ENCODE measurements around the gene CD8B. TPM values are rescaled to one million over a fixed set of nuclear protein-coding genes. Genes with fewer than 3 reads are reported as not detected.
"Not testable (repeated sequence)": the region's sequence is repeated elsewhere in the genome, so short reads cannot be mapped to it uniquely, and the experiment has no call there.

The CD8B gene
- total RNA-seq, 1 donor from 2014 or later: not detected

DNA sequence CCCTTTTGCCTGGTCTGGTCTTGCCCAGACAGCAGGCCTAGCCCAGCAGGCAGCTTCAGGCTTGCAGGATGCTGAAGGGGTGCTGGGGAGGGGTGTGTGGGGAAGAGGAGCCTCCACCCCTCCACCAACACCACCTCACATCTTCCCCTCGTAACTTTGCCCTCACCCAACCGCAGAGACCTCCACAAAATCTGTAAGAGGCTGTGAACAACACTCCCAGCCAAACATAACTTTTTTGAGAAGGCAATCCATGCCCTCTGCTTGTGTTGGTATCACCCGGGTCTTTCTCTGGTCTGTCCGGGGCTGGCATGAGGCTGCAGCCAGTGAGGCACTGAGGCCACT lies 26.2 kb downstream of the CD8B start:
- DNase-seq: not testable (repeated sequence)

GRCh38 chr2:86833315-86833714 lies 28.4 kb downstream of the CD8B start:
- no peak for DNase-seq

- no peak for DNase-seq
These were observed 29.2 kb downstream of the CD8B start for GRCh38 chr2:86832334-86833096.

- DNase-seq: no peak
These were observed 30.1 kb downstream of the CD8B start for GRCh38 chr2:86831537-86831936.

- DNase-seq: no peak
These were observed 34.7 kb downstream of the CD8B start for GRCh38 chr2:86826951-86827350.

GRCh38 chr2:86825693-86826381 lies 35.8 kb downstream of the CD8B start:
- no peak for DNase-seq

DNA sequence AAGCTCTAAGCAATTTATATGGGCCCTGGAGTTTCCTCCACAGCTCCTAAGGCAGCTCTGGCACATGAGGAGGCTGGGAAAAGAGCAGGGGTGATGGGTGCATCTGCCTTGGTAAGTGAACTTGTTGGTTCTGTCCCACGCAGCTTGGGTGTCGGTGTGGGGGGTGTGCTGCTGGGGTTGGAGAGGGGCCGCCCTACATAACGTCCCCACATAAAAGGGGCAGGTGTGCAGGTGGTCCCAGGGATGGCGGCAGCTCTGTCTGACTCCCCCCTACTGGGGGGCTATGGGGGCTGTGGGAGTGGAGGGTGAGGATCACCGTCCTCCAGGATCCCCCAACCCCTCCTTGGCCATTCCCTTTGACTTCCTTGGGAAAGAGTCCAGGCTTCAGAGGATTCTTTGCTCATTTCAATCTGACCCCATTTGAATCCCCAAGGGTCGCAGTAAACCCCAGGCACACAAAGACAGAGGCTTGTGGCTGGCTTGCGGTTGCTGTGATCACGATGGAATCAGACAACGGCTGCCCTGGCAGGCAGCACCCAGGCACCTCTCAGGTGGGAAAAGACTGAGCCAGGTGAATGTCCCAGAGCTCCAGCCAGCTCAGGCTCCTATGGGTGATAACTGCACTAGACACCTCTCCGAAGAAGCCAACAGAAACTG lies 36.5 kb downstream of the CD8B start:
- DNase-seq: no peak

GRCh38 chr2:86822668-86823345 lies 38.9 kb downstream of the CD8B start:
- DNase-seq: no peak

- DNase-seq: no peak
These were observed 39.8 kb downstream of the CD8B start for GRCh38 chr2:86821842-86822241.

GRCh38 chr2:86821306-86821705 lies 40.4 kb downstream of the CD8B start:
- no peak for DNase-seq

GRCh38 chr2:86818957-86819356 lies 42.7 kb downstream of the CD8B start:
- no peak for DNase-seq

- no peak for DNase-seq
These were observed 43.4 kb downstream of the CD8B start for GRCh38 chr2:86818114-86818801.

DNA sequence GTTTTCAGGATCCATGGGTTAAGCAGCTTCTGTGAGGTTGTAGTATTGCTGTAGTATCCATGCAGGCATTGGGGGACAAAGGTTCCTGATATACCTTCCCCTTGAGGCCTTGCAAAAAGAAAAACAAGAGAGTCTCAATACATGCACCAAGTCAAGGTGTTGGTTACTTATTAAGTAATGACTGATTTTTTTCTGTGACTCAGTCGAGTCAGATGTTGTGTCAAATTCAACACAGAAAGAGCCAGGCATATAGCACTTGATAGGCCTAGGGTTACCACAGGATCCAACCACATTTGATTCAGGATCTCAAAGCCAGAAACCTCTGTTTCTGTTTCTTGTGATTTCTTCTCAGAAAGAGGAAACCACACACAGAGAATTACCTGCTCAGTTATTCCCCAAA lies 46.1 kb downstream of the CD8B start:
- DNase-seq: no peak

- no peak for DNase-seq
These were observed 52.1 kb downstream of the CD8B start for GRCh38 chr2:86809481-86810121.

DNA sequence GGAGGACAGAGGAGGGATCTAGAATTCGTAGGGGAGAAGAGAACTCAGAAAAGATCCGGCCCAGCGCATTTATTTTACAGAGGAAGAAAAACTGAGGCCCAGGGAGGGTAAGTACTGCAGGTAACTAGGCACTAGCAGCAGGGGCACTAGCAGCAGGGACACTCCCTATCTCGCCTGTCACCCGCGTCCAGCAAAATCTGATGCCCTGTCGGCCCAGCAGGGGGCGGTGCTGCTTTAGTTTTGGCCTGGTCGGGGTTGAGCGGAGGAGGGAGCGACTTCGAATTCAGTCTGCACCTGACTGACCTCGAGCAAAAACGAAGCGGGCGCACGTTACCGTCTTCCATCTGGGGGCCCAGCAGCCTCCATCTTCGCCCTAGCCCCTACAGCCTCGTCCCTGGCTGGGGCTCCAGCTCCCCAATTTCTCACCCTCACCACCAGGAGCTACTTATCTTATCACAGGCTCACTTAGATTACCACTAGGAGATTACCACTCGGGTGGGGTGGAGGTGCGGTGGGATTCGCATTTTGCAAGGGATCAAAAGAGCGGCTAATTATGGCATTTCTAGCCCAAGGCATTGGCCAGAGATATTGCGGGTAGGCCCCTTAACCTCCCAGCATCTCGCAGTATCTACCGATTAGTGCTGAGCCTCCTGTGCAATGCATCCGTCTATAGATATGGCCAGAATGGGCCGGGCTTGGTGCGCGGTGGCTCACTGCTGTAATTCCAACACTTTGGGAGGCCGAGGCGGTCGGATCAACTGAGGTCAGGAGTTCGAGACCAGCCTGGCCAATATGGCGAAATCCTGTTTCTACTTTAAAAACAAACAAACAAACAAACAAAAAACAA lies 53.1 kb downstream of the CD8B start:
- DNase-seq: peak; percentile 86

- DNase-seq: peak; percentile 37
These were observed 54.0 kb downstream of the CD8B start for GRCh38 chr2:86807468-86808275.

DNA sequence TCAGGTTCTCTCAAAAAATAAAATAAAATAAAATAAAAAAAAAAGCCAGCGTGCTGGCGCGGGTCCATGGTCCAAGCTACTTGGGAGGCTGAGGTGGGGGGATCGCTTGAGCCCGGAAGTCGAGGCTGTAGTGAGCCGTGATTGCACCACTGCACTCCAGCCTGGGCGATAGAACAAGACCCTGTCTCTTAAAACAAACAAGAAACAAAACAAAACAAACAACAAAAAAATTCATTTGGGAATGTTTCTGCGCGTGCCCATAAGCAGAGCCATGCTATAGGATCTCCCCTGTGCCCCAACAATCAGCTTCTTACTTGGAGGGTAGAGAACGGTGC lies 54.6 kb downstream of the CD8B start:
- DNase-seq: no peak

DNA sequence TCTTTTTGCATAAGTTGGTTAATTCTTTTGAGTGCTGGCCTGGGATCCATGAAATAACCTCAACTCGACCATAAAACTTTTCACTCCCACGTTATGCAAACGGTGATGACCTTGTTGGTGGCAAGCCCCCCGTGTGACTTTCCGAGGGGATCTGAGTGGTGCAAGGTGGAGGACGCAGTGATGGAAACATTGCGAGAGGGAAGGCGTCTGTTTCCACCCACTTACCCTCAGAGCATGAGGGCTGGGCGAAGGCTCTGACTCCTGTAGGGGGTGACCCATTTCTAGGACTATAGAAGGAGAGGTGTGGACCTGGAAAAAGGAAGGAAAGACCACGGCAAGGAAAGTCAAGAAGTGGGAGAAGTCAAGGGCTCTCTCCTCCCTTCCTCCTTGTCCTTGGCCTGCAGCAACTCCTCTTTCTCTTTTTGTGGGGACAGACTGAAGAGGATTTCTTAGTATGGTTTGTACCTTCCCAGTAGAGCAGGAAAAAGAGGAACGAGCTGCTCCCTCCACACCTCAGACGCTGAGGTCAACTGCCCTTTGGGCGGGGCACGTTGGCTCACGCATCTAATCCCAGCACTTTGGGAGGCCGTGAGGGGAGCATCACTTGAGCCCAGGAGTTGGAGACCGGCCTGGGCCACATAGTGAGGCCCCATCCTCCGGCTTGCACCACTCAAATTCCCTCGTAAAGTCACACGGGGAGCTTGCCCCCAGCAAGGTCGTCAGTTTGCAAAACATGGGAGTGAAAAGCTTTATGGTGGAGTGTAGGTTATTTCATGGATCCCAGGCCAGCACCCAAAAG lies 55.4 kb downstream of the CD8B start:
- no peak for DNase-seq

- no peak for DNase-seq
These were observed 60.7 kb downstream of the CD8B start for GRCh38 chr2:86800856-86801567.

Data from dermis blood vessel endothelial cell (primary cell).